ENCODE results near the gene SYNPO2L. TPM values are rescaled to one million over a fixed set of nuclear protein-coding genes. Genes with fewer than 3 reads are reported as not detected.

SYNPO2L gene
- total RNA-seq, 1 experiment from 2014 or later, result 0.16 TPM

- intact Hi-C loops (cut with micrococcal nuclease; ENCODE audit: unreplicated experiment), result loop anchor here (1.0 to 10.0 kb wide), 4 partner anchors 57 to 382 kb away; partner anchors contain the start of gene ANXA7
These were observed 11.1 kb downstream of the SYNPO2L start for GRCh38 chr10:73644767-73645166.

GRCh38 chr10:73644015-73644743 is 11.7 kb downstream of the SYNPO2L start:
- peak; percentile 86 to 91 for TF ChIP-seq CTCF (IDR thresholded peaks at IDR 0.05; ENCODE audit: insufficient read depth in 1 of 2, low read depth in 1 of 2, low read length in 1 of 2, severe bottlenecking in 1 of 2, unreplicated experiment in 1 of 2)
- intact Hi-C loops (cut with micrococcal nuclease; ENCODE audit: unreplicated experiment), result loop anchor here (1.0 to 10.0 kb wide), 4 partner anchors 57 to 382 kb away; partner anchors contain the start of gene ANXA7
- H3K4me1 Mint-ChIP-seq (ENCODE audit: low read depth, unreplicated experiment), result peaks cover 42% of the 10 kb centered on the region
- peaks cover 8% of the 10 kb centered on the region for H3K36me3 Mint-ChIP-seq (ENCODE audit: insufficient read depth, unreplicated experiment)
- BruUV-seq (replicated peaks), result no TSS peak
- no peaks in the 10 kb centered on the region for H3K27me3 ChIP-seq (replicated peaks; ENCODE audit: control insufficient read depth, insufficient read depth, low read length)
- DNase-seq, result peak; percentile 58 to 71
- H3K4me3 ChIP-seq (ENCODE audit: low read depth, low read length), result no peak overlapping the region
- ChIA-PET POLR2A (interaction anchor here (0.6 to 0.9 kb wide), 2 partner anchors 123 to 393 kb away, joined by 4 to 5 read pairs; no protein-coding TSS in a partner anchor), CTCF (interaction anchor here (0.5 to 5.0 kb wide), 3 partner anchors 12 to 227 kb away, joined by 3 to 52 read pairs (median 3); no protein-coding TSS in a partner anchor)
- no peaks in the 10 kb centered on the region for H3K36me3 ChIP-seq (ENCODE audit: control insufficient read depth, insufficient read depth, low read length)
- no peaks in the 10 kb centered on the region for H3K27me3 Mint-ChIP-seq (ENCODE audit: insufficient read depth, unreplicated experiment)
- peaks cover 21% of the 10 kb centered on the region for H3K4me1 ChIP-seq
- H3K4me3 Mint-ChIP-seq (ENCODE audit: unreplicated experiment), result no peak overlapping the region
- H3K27ac Mint-ChIP-seq (ENCODE audit: unreplicated experiment), result peak overlapping the region; percentile 40
- no peaks in the 10 kb centered on the region for H3K9me3 ChIP-seq
- H3K9me3 Mint-ChIP-seq (ENCODE audit: unreplicated experiment), result no peaks in the 10 kb centered on the region

More at GRCh38 chr10:73644767-73645166, 11.1 kb downstream of the SYNPO2L start:
- ChIA-PET CTCF (interaction anchor here (0.5 to 5.0 kb wide), 3 partner anchors 13 to 228 kb away, joined by 3 to 52 read pairs (median 3); no protein-coding TSS in a partner anchor), POLR2A (no interaction called here)
- peaks cover 48% of the 10 kb centered on the region for H3K4me1 Mint-ChIP-seq (ENCODE audit: low read depth, unreplicated experiment)
- no peak overlapping the region for H3K4me3 Mint-ChIP-seq (ENCODE audit: unreplicated experiment)
- no TSS peak for BruUV-seq (replicated peaks)
- Histone ChIP-seq H3K27me3 (replicated peaks; ENCODE audit: control insufficient read depth, insufficient read depth, low read length) (no peaks in the 10 kb centered on the region), H3K36me3 (ENCODE audit: control insufficient read depth, insufficient read depth, low read length) (no peaks in the 10 kb centered on the region), H3K9me3 (no peaks in the 10 kb centered on the region), H3K4me3 (ENCODE audit: low read depth, low read length) (no peak overlapping the region), H3K4me1 (peaks cover 27% of the 10 kb centered on the region)
- H3K27ac Mint-ChIP-seq (ENCODE audit: unreplicated experiment), result peak overlapping the region; percentile 40
- no peaks in the 10 kb centered on the region for H3K9me3 Mint-ChIP-seq (ENCODE audit: unreplicated experiment)
- TF ChIP-seq CTCF (IDR thresholded peaks at IDR 0.05; ENCODE audit: insufficient read depth in 1 of 2, low read depth in 1 of 2, low read length in 1 of 2, severe bottlenecking in 1 of 2, unreplicated experiment in 1 of 2), result no peak
- no peaks in the 10 kb centered on the region for H3K27me3 Mint-ChIP-seq (ENCODE audit: insufficient read depth, unreplicated experiment)
- DNase-seq, result no peak
- peaks cover 8% of the 10 kb centered on the region for H3K36me3 Mint-ChIP-seq (ENCODE audit: insufficient read depth, unreplicated experiment)

GRCh38 chr10:73643362-73643761 is 12.5 kb downstream of the SYNPO2L start:
- no peaks in the 10 kb centered on the region for H3K9me3 Mint-ChIP-seq (ENCODE audit: unreplicated experiment)
- Histone ChIP-seq H3K27me3 (replicated peaks; ENCODE audit: control insufficient read depth, insufficient read depth, low read length) (no peaks in the 10 kb centered on the region), H3K4me1 (peaks cover 13% of the 10 kb centered on the region), H3K4me3 (ENCODE audit: low read depth, low read length) (no peak overlapping the region), H3K36me3 (ENCODE audit: control insufficient read depth, insufficient read depth, low read length) (no peaks in the 10 kb centered on the region), H3K9me3 (no peaks in the 10 kb centered on the region)
- BruUV-seq (replicated peaks), result no TSS peak
- no peak for DNase-seq
- peaks cover 8% of the 10 kb centered on the region for H3K36me3 Mint-ChIP-seq (ENCODE audit: insufficient read depth, unreplicated experiment)
- no peak overlapping the region for H3K4me3 Mint-ChIP-seq (ENCODE audit: unreplicated experiment)
- no peak for TF ChIP-seq CTCF (IDR thresholded peaks at IDR 0.05; ENCODE audit: insufficient read depth in 1 of 2, low read depth in 1 of 2, low read length in 1 of 2, severe bottlenecking in 1 of 2, unreplicated experiment in 1 of 2)
- ChIA-PET POLR2A (interaction anchor here (0.6 to 0.9 kb wide), 2 partner anchors 122 to 392 kb away, joined by 4 to 5 read pairs; no protein-coding TSS in a partner anchor), CTCF (interaction anchor here (1.2 to 5.0 kb wide), 2 partner anchors 11 to 113 kb away, joined by 3 to 52 read pairs; no protein-coding TSS in a partner anchor)
- no peaks in the 10 kb centered on the region for H3K27me3 Mint-ChIP-seq (ENCODE audit: insufficient read depth, unreplicated experiment)
- peaks cover 36% of the 10 kb centered on the region for H3K4me1 Mint-ChIP-seq (ENCODE audit: low read depth, unreplicated experiment)
- no peak overlapping the region for H3K27ac Mint-ChIP-seq (ENCODE audit: unreplicated experiment)
- intact Hi-C loops (cut with micrococcal nuclease; ENCODE audit: unreplicated experiment), result loop anchor here (5.0 to 10.0 kb wide), 3 partner anchors 56 to 381 kb away; partner anchors contain the start of gene ANXA7
